SK-N-SH (cell line): ENCODE results near the gene ABHD16A. TPM values are rescaled to one million over a fixed set of nuclear protein-coding genes. Genes with fewer than 3 reads are reported as not detected.
"Not testable (repeated sequence)": the region's sequence is repeated elsewhere in the genome, so short reads cannot be mapped to it uniquely, and the experiment has no call there.

ENCODE experiments used
- CTCF ChIA-PET: fragments of 300-600, 350-600 bp; formaldehyde crosslinking; extraction: SDS; loops from one replicate; lab custom pipeline; 2021; lab: Yijun Ruan, JAX
- POLR2A ChIA-PET: fragments of 350-600 bp; sonication (Branson Sonifier 250); formaldehyde crosslinking; extraction: SDS; loops from one replicate; lab custom pipeline; 2020; ENCODE audit warnings: antibody characterized with exemption, inconsistent platforms; lab: Yijun Ruan, JAX
- DNase-seq: peaks from one replicate; pipeline ENCODE4 v3.0.0; 2012
- H2AFZ ChIP-seq: fragments of 200-600 bp; sonication (generic); 2 replicates; pipeline ENCODE4 v1.8.1; 2016; ENCODE audit warnings: antibody characterized with exemption, mild to moderate bottlenecking, low read depth
- H3F3A ChIP-seq: fragments of 200-600 bp; sonication (generic); replicated peaks from 2 replicates; pipeline ENCODE3; 2016; ENCODE audit warnings: antibody characterized with exemption, mild to moderate bottlenecking; ENCODE audit not compliant: insufficient read depth
- H3K27ac ChIP-seq, 2 experiments: fragments of 200-500 bp in 1 of 2; fragments of 200-600 bp in 1 of 2; sonication (Bioruptor generic) in 1 of 2; sonication (generic), shearing (Covaris generic) in 1 of 2; 2 replicates each; pipeline versions ENCODE4 v1.5.1 to v1.6.1; 2014 to 2016; ENCODE audit warnings: low read depth in 2 of 2, inconsistent platforms in 1 of 2, low read length in 1 of 2, mild to moderate bottlenecking in 1 of 2, mixed read lengths in 1 of 2
- H3K27me3 ChIP-seq: fragments of 200-600 bp; sonication (generic), shearing (Covaris generic); 2 replicates; pipeline ENCODE4 v1.6.1; 2016; ENCODE audit warnings: mixed run types; ENCODE audit not compliant: insufficient read depth
- H3K36me3 ChIP-seq, 2 experiments: fragments of 200-500 bp in 1 of 2; fragments of 200-600 bp in 1 of 2; sonication (Bioruptor generic) in 1 of 2; sonication (generic) in 1 of 2; replicated peaks in 1 of 2; 2 replicates each; pipeline versions ENCODE3 to v1.5.1; 2014 to 2016; ENCODE audit warnings: low read length in 1 of 2, mild to moderate bottlenecking in 1 of 2; ENCODE audit not compliant: insufficient read depth in 2 of 2, control insufficient read depth in 1 of 2
- H3K4me1 ChIP-seq, 2 experiments: fragments of 200-500 bp in 1 of 2; fragments of 200-600 bp in 1 of 2; sonication (Bioruptor generic) in 1 of 2; sonication (generic), shearing (Covaris generic) in 1 of 2; 2 replicates each; pipeline versions ENCODE4 v1.5.1 to v1.6.1; 2014 to 2016; ENCODE audit warnings: low read depth in 1 of 2, low read length in 1 of 2, mixed run types in 1 of 2; ENCODE audit not compliant: insufficient read depth in 2 of 2, control insufficient read depth in 1 of 2
- H3K4me2 ChIP-seq: fragments of 200-600 bp; sonication (generic), shearing (Covaris generic); 2 replicates; pipeline ENCODE4 v1.6.1; 2017; ENCODE audit warnings: mixed run types
- H3K4me3 ChIP-seq, 2 experiments: fragments of 200-500 bp in 1 of 2; fragments of 200-600 bp in 1 of 2; sonication (Bioruptor generic) in 1 of 2; sonication (generic), shearing (Covaris generic) in 1 of 2; 2 replicates each; pipeline versions ENCODE4 v1.5.1 to v1.8.1; 2014 to 2016; ENCODE audit warnings: low read depth in 2 of 2, inconsistent platforms in 1 of 2, low read length in 1 of 2, mild to moderate bottlenecking in 1 of 2, mixed read lengths in 1 of 2, moderate library complexity in 1 of 2
- H3K79me2 ChIP-seq: fragments of 200-600 bp; sonication (generic); 2 replicates; pipeline ENCODE4 v1.8.1; 2017; ENCODE audit warnings: mild to moderate bottlenecking; ENCODE audit not compliant: insufficient read depth
- H3K9ac ChIP-seq: fragments of 200-600 bp; sonication (generic); 2 replicates; pipeline ENCODE4 v1.6.1; 2017; ENCODE audit warnings: mixed run types
- H3K9me2 ChIP-seq: fragments of 200-600 bp; sonication (generic); 2 replicates; pipeline ENCODE4 v1.6.1; 2017; ENCODE audit warnings: mixed run types
- H3K9me3 ChIP-seq: fragments of 200-600 bp; sonication (generic); 2 replicates; pipeline ENCODE4 v1.6.1; 2017; ENCODE audit warnings: mixed run types, mild to moderate bottlenecking, moderate library complexity
- H4K20me1 ChIP-seq: fragments of 200-600 bp; sonication (generic); 2 replicates; pipeline ENCODE4 v1.6.1; 2017; ENCODE audit warnings: mild to moderate bottlenecking, mixed run types; ENCODE audit not compliant: insufficient read depth
- EP300 ChIP-seq, 2 experiments: IDR thresholded peaks; 2 replicates each; pipeline versions ENCODE4 v1.4.0 to v1.6.1; 2012; ENCODE audit warnings: borderline replicate concordance in 1 of 2, low read depth in 1 of 2, low read length in 1 of 2
- EZH2phosphoT487 ChIP-seq: fragments of 200-600 bp; sonication (generic); IDR thresholded peaks from 2 replicates; pipeline ENCODE4 v1.6.1; 2017; ENCODE audit warnings: low read depth, mixed run types, mild to moderate bottlenecking, antibody characterized with exemption, moderate library complexity, borderline replicate concordance
- GABPA ChIP-seq: IDR thresholded peaks from 2 replicates; pipeline ENCODE4 v1.4.0; 2012; ENCODE audit warnings: low read depth, mild to moderate bottlenecking
- IRF3 ChIP-seq: fragments of 150-350 bp; IDR thresholded peaks from 2 replicates; pipeline ENCODE4 v1.6.1; 2016; ENCODE audit warnings: mild to moderate bottlenecking, low read depth, low read length
- JUND ChIP-seq: IDR thresholded peaks from 2 replicates; pipeline ENCODE4 v1.4.0; 2012
- MAX ChIP-seq: IDR thresholded peaks from 2 replicates; pipeline ENCODE4 v1.4.0; 2012; ENCODE audit warnings: low read depth
- MXI1 ChIP-seq: IDR thresholded peaks from 2 replicates; pipeline ENCODE4 v1.6.1; 2012; ENCODE audit warnings: mild to moderate bottlenecking, low read depth, low read length, improper control_type of control experiment
- RFX5 ChIP-seq: IDR thresholded peaks from 2 replicates; pipeline ENCODE4 v1.6.1; 2012; ENCODE audit warnings: mild to moderate bottlenecking, improper control_type of control experiment, low read length
- RXRA ChIP-seq: IDR thresholded peaks from 2 replicates; pipeline ENCODE4 v1.4.0; 2012; ENCODE audit warnings: low read depth, mild to moderate bottlenecking, borderline replicate concordance
- SIN3A ChIP-seq: IDR thresholded peaks from 2 replicates; pipeline ENCODE4 v1.6.1; 2012; ENCODE audit warnings: low read depth, mild to moderate bottlenecking, low read length, moderate library complexity, borderline replicate concordance
- TAF1 ChIP-seq: IDR thresholded peaks from 2 replicates; pipeline ENCODE4 v1.6.1; 2012; ENCODE audit warnings: low read depth, mild to moderate bottlenecking, low read length, moderate library complexity, borderline replicate concordance
- WGBS: methylation state at CpG from one replicate; pipeline ENCODE4 v1.1.6; 2017; ENCODE audit warnings: low lambda C conversion rate; 5-methylcytosine and 5-hydroxymethylcytosine counted together
- polyA plus RNA-seq, 3 experiments: library from polyadenylated mRNA; depleted of rRNA; stranded (reverse); fragments of >200 nt; gene quantifications; 2 replicates each; pipeline ENCODE4 v1.2.3, GENCODE V29; 2012
- TF ChIP-seq, protein P1 (sequence below): fragments of 200-600 bp; sonication (generic); IDR thresholded peaks from 2 replicates; pipeline ENCODE4 v1.6.1; 2017; ENCODE audit warnings: antibody characterized with exemption, mild to moderate bottlenecking, moderate library complexity

The ABHD16A gene
- polyA plus RNA-seq, 1 of the 3 experiments (the other 2 are of a cell fraction), result 49.3 TPM

- H3K4me1 ChIP-seq, result no peaks in the 10 kb centered on the region
- H3F3A ChIP-seq, result peaks cover 4% of the 10 kb centered on the region
- no peak overlapping the region for H3K9ac ChIP-seq
- no peaks in the 10 kb centered on the region for H3K27me3 ChIP-seq
- no peak for TF ChIP-seq RFX5
- TF ChIP-seq TAF1, result no peak
- TF ChIP-seq MAX, result no peak
- TF ChIP-seq RXRA, result no peak
- TF ChIP-seq MXI1, result no peak
- no peak for TF ChIP-seq SIN3A
- TF ChIP-seq EP300 (IDR thresholded peaks at IDR 0.05; ENCODE audit: borderline replicate concordance in 1 of 2, low read depth in 1 of 2, low read length in 1 of 2), result no peak
- TF ChIP-seq, all 33 proteins: peak for 0
- DNase-seq, result no peak
- Histone ChIP-seq H3K9me2 (no peaks in the 10 kb centered on the region), H3K4me2 (no peak overlapping the region), H3K27ac (no peak overlapping the region), H3K4me3 (no peak overlapping the region), H3K79me2 (no peaks in the 10 kb centered on the region), H3K9me3 (no peaks in the 10 kb centered on the region), H2AFZ (no peak overlapping the region), H3K36me3 (no peaks in the 10 kb centered on the region), H4K20me1 (no peaks in the 10 kb centered on the region)
- CTCF ChIA-PET, result interaction anchor here (0.6 to 2.9 kb wide), 3 partner anchors 7 to 59 kb away, joined by 3 to 9 read pairs (median 6); partner anchors contain the start of gene ABHD16A
- POLR2A ChIA-PET, result no interaction called here
- WGBS, result 70% methylated on average over 5 of the region's 5 CpGs
Observed at GRCh38 chr6:31710523-31711219, 7.5 kb upstream of the ABHD16A start.

DNA sequence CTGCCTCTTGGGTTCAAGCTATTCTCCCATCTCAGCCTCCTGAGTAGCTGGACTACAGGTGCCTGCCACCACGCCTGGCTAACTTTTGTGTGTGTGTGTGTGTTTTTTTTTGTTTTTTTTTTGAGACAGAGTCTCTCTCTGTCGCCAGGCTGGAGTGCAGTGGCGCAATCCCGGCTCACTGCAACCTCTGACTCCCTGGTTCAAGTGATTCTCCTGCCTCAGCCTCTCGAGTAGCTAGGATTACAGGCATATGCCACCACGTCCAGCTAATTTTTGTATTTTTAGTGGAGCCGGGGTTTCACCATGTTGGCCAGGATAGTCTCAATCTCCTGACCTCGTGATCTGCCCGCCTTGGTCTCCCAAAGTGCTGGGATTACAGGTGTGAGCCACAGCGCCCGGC is 6.0 kb upstream of the ABHD16A start:
- not testable (repeated sequence) for H3K9ac ChIP-seq, H3K4me2 ChIP-seq, H3K36me3 ChIP-seq, DNase-seq, H4K20me1 ChIP-seq, H3K9me3 ChIP-seq, H3K4me3 ChIP-seq, H3K79me2 ChIP-seq, H3K27ac ChIP-seq, H3K9me2 ChIP-seq, H3K27me3 ChIP-seq, H2AFZ ChIP-seq, H3K4me1 ChIP-seq
- peaks cover 12% of the 10 kb centered on the region for H3F3A ChIP-seq
- ChIA-PET CTCF (interaction anchor here (1.5 kb wide), 1 partner anchor 21 kb away, joined by 5 read pairs; the partner anchor contains the start of gene DDAH2), POLR2A (interaction anchor here (0.6 kb wide), 1 partner anchor 1096 kb away, joined by 3 read pairs; no protein-coding TSS in a partner anchor)
- WGBS, result 89% methylated on average over 11 of the region's 11 CpGs

DNA sequence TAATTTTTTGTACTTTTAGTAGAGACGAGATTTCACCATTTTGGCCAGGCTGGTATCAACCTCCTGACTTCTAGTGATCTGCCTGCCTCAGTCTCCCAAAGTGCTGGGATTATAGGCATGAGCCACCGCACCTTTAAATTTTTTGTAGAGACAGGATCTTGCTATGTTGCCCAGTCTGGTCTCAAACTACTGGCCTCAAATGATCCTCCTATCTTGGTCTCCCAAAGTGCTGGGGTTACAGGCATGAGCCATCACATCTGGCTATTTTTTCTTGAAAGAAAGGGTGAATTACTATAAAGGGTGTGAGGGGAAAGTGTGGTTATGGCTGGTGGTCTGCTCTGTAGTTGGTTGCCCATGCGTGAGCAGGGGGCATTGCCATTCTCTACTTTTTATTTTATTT is 5.1 kb upstream of the ABHD16A start:
- H3K79me2 ChIP-seq, result no peaks in the 10 kb centered on the region
- H3K27me3 ChIP-seq, result no peaks in the 10 kb centered on the region
- peaks cover 12% of the 10 kb centered on the region for H3F3A ChIP-seq
- ChIA-PET CTCF (interaction anchor here (1.5 kb wide), 1 partner anchor 21 kb away, joined by 5 read pairs; the partner anchor contains the start of gene DDAH2), POLR2A (no interaction called here)
- no peak for DNase-seq
- no peaks in the 10 kb centered on the region for H3K9me3 ChIP-seq
- TF ChIP-seq IRF3, result no peak
- no peak for TF ChIP-seq EZH2phosphoT487
- TF ChIP-seq GABPA, result no peak
- TF ChIP-seq, protein P1, sequence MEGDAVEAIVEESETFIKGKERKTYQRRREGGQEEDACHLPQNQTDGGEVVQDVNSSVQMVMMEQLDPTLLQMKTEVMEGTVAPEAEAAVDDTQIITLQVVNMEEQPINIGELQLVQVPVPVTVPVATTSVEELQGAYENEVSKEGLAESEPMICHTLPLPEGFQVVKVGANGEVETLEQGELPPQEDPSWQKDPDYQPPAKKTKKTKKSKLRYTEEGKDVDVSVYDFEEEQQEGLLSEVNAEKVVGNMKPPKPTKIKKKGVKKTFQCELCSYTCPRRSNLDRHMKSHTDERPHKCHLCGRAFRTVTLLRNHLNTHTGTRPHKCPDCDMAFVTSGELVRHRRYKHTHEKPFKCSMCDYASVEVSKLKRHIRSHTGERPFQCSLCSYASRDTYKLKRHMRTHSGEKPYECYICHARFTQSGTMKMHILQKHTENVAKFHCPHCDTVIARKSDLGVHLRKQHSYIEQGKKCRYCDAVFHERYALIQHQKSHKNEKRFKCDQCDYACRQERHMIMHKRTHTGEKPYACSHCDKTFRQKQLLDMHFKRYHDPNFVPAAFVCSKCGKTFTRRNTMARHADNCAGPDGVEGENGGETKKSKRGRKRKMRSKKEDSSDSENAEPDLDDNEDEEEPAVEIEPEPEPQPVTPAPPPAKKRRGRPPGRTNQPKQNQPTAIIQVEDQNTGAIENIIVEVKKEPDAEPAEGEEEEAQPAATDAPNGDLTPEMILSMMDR, result no peak
- TF ChIP-seq JUND, result no peak
- H3K36me3 ChIP-seq, result no peaks in the 10 kb centered on the region
- no peaks in the 10 kb centered on the region for H3K9me2 ChIP-seq
- no peak overlapping the region for H3K4me2 ChIP-seq
- H2AFZ ChIP-seq, result no peak overlapping the region
- H3K4me3 ChIP-seq, result no peak overlapping the region
- H4K20me1 ChIP-seq, result no peaks in the 10 kb centered on the region
- 93% methylated on average over 3 of the region's 3 CpGs for WGBS
- H3K9ac ChIP-seq, result no peak overlapping the region
- no peak overlapping the region for H3K27ac ChIP-seq
- no peaks in the 10 kb centered on the region; a peak in 1 of 4 replicates for H3K4me1 ChIP-seq
